K562 (cell line): ENCODE data around the gene HSD17B3. TPM values are rescaled to one million over a fixed set of nuclear protein-coding genes. Genes with fewer than 3 reads are reported as not detected.

ENCODE experiments used
- ATAC-seq: fragments of 200-7000 bp; cut with Tn5 transposase; 3 replicates; pipeline ENCODE4 v1.9.1; 2020; ENCODE audit warnings: moderate library complexity
- BruUV-seq: library from RNA; stranded (reverse); fragments of 400-500 nt; replicated peaks from 2 replicates; lab custom pipeline; 2021; lab: Mats Ljungman, UMichigan
- CTCF ChIA-PET: fragments of 300-600 bp; formaldehyde crosslinking; extraction: SDS; loops from one replicate; lab custom pipeline; 2021; ENCODE audit warnings: low intra/inter-chr PET ratio; lab: Yijun Ruan, JAX
- POLR2A ChIA-PET: fragments of 300-600, 350-650 bp; sonication (Branson Sonifier 250); formaldehyde crosslinking; extraction: SDS; loops from one replicate; lab custom pipeline; 2021; ENCODE audit warnings: antibody characterized with exemption, inconsistent platforms; lab: Yijun Ruan, JAX
- DNase-seq, 4 experiments: peaks; one replicate each; pipeline versions ENCODE4 v3.0.0 to v3.0.0-alpha.2; 2011 to 2018; ENCODE audit warnings: low spot score in 3 of 4, mixed read lengths in 3 of 4; ENCODE audit errors: extremely low read depth in 1 of 4
- FAIRE-seq: peaks from 2 replicates; lab custom pipeline; 2011; peaks lifted over from hg19 to GRCh38; lab: Jason Lieb, UNC
- H2AFZ ChIP-seq: 2 replicates; pipeline ENCODE4 v1.6.0; 2011; ENCODE audit warnings: low read depth, low read length, control low read depth, inconsistent platforms
- H3K27ac ChIP-seq: fragments of 200-600 bp; 3 replicates; pipeline ENCODE4 v1.8.0; 2011; ENCODE audit warnings: low read depth, mild to moderate bottlenecking, control low read depth, inconsistent platforms, low read length, moderate library complexity, mixed read lengths; ENCODE audit errors: extremely low read depth
- H3K27me3 ChIP-seq, 2 experiments: fragments of 300-600 bp in 1 of 2; 2 replicates in 1 of 2; 3 replicates in 1 of 2; pipeline versions ENCODE4 v1.6.0 to v1.8.0; 2011; ENCODE audit warnings: inconsistent platforms in 2 of 2, low read length in 2 of 2, mild to moderate bottlenecking in 1 of 2, mixed read lengths in 1 of 2, moderate library complexity in 1 of 2; ENCODE audit not compliant: control insufficient read depth in 2 of 2, insufficient read depth in 2 of 2
- H3K36me3 ChIP-seq: fragments of 300-600 bp; 3 replicates; pipeline ENCODE4 v1.8.0; 2011; ENCODE audit warnings: mild to moderate bottlenecking, low read length, inconsistent platforms; ENCODE audit not compliant: control insufficient read depth, insufficient read depth
- H3K4me1 ChIP-seq, 2 experiments: fragments of 200-600 bp in 1 of 2; replicated peaks in 1 of 2; 2 replicates in 1 of 2; 3 replicates in 1 of 2; pipeline versions ENCODE4 v1.5.1 to v1.8.0; 2011; ENCODE audit warnings: inconsistent platforms in 2 of 2, low read length in 2 of 2, mild to moderate bottlenecking in 1 of 2, mixed read lengths in 1 of 2, moderate library complexity in 1 of 2; ENCODE audit not compliant: control insufficient read depth in 2 of 2, insufficient read depth in 2 of 2
- H3K4me2 ChIP-seq: 2 replicates; pipeline ENCODE4 v1.6.1; 2011; ENCODE audit warnings: low read length, control low read depth, inconsistent platforms, mixed read lengths; ENCODE audit not compliant: insufficient read depth
- H3K4me3 ChIP-seq: fragments of 200-600 bp; sonication (generic), shearing (Covaris generic); 2 replicates; pipeline ENCODE4 v1.5.1; 2016; ENCODE audit warnings: control low read depth, inconsistent platforms
- H3K79me2 ChIP-seq: fragments of 200-600 bp; 3 replicates; pipeline ENCODE4 v1.8.0; 2011; ENCODE audit warnings: low read length, inconsistent platforms; ENCODE audit not compliant: control insufficient read depth, insufficient read depth
- H3K9ac ChIP-seq, 2 experiments: 2 replicates each; pipeline versions ENCODE4 v1.6.0 to v1.6.1; 2011; ENCODE audit warnings: low read depth in 2 of 2, low read length in 2 of 2, control low read depth in 1 of 2, inconsistent platforms in 1 of 2, mild to moderate bottlenecking in 1 of 2, mixed read lengths in 1 of 2; ENCODE audit not compliant: insufficient read depth in 1 of 2
- H3K9me1 ChIP-seq: one replicate; pipeline ENCODE4 v1.6.0; 2011; ENCODE audit warnings: inconsistent platforms, mild to moderate bottlenecking, low read length, moderate library complexity; ENCODE audit not compliant: control insufficient read depth, insufficient read depth
- H3K9me3 ChIP-seq: replicated peaks from 2 replicates; pipeline ENCODE4 v1.5.1; 2011; ENCODE audit warnings: low read depth, low read length, inconsistent platforms; ENCODE audit not compliant: control insufficient read depth, insufficient read depth
- H4K20me1 ChIP-seq: replicated peaks from 2 replicates; pipeline ENCODE4 v1.6.1; 2011; ENCODE audit warnings: low read length, inconsistent platforms, mixed read lengths; ENCODE audit not compliant: control insufficient read depth, insufficient read depth
- ERF ChIP-seq: fragments of 450-650 bp; formaldehyde crosslinking; IDR thresholded peaks from 2 replicates; pipeline ENCODE4 v1.4.0; 2020; ENCODE audit warnings: mild to moderate bottlenecking, mixed read lengths
- ESRRA ChIP-seq: fragments of 450-650 bp; IDR thresholded peaks from 2 replicates; pipeline ENCODE4 v1.6.1; 2014; ENCODE audit warnings: low read depth, mild to moderate bottlenecking, moderate library complexity, borderline replicate concordance
- GTF2A2 ChIP-seq: IDR thresholded peaks from 2 replicates; pipeline ENCODE4 v1.6.1; 2016; ENCODE audit warnings: mild to moderate bottlenecking, missing genetic modification characterization, missing compliant biosample characterization
- HEY1 ChIP-seq: fragments of 250-450 bp; sonication (Bioruptor Pico); IDR thresholded peaks from 2 replicates; pipeline ENCODE4 v1.5.0; 2020; ENCODE audit warnings: mild to moderate bottlenecking, moderate library complexity, borderline replicate concordance
- L3MBTL2 ChIP-seq: fragments of 450-650 bp; IDR thresholded peaks from 2 replicates; pipeline ENCODE4 v1.6.1; 2016; ENCODE audit warnings: mild to moderate bottlenecking, moderate library complexity
- SREBF1 ChIP-seq: fragments of 150-350 bp; IDR thresholded peaks from 2 replicates; pipeline ENCODE4 v1.6.1; 2014; ENCODE audit warnings: antibody characterized with exemption, low read depth, low read length, borderline replicate concordance
- ZNF41 ChIP-seq: fragments of 250-450 bp; sonication (Bioruptor Pico); conservative IDR thresholded peaks from 2 replicates; pipeline ENCODE4 v1.4.0; 2020; ENCODE audit warnings: mild to moderate bottlenecking
- ZNF696 ChIP-seq: fragments of 250-450 bp; sonication (Bioruptor Pico); conservative IDR thresholded peaks from 2 replicates; pipeline ENCODE4 v1.4.0; 2020; ENCODE audit warnings: mild to moderate bottlenecking, moderate library complexity
- WGBS: fragments of 100-300 bp; shearing (Covaris generic); methylation state at CpG from one replicate; pipeline ENCODE4 v1.1.6; 2016; ENCODE audit warnings: low coverage, mixed read lengths; ENCODE audit not compliant: insufficient coverage; ENCODE audit errors: missing lambda C conversion rate; 5-methylcytosine and 5-hydroxymethylcytosine counted together
- in situ Hi-C: fragments of 300-500 bp; cut with MboI; formaldehyde crosslinking; loops from 4 replicates; pipeline ENCODE4 v1.15.0; 2018; ENCODE audit warnings: inconsistent platforms, mixed read lengths
- intact Hi-C: fragments of 100-400 bp; cut with micrococcal nuclease; formaldehyde crosslinking; loops from 2 replicates; pipeline ENCODE4 v1.14.2; 2022
- polyA plus RNA-seq, 8 experiments: library from polyadenylated mRNA; depleted of rRNA in 4 of 8; stranded (reverse) in 5 of 8; unstranded in 3 of 8; fragments of >200 nt; fragmentation: Nextera tagmentation in 2 of 8; fragmentation: Illumina TruSeq in 1 of 8; extraction: Ambion mirVana in 2 of 8; extraction: Trizol in 1 of 8; gene quantifications; 2 replicates each; pipeline versions ENCODE4 v1.2.1 to v1.2.3, GENCODE V29; 2011 to 2014; ENCODE audit warnings: inconsistent platforms in 1 of 8, missing spikeins in 1 of 8
- total RNA-seq, 7 experiments: library from RNA; depleted of rRNA in 6 of 7; stranded (reverse); fragments of >200 nt in 6 of 7; fragmentation: Illumina TruSeq in 2 of 7; extraction: Trizol in 2 of 7; gene quantifications; 2 replicates each; pipeline versions ENCODE4 v1.2.1 to v1.2.3, GENCODE V29; 2011 to 2021; ENCODE audit warnings: low replicate concordance in 1 of 7
- TF ChIP-seq, protein P1 (sequence below): fragments of 250-450 bp; sonication (Bioruptor Pico); IDR thresholded peaks from 2 replicates; pipeline ENCODE4 v1.8.0; 2021; ENCODE audit warnings: moderate library complexity, mild to moderate bottlenecking, inconsistent platforms

The HSD17B3 gene
- total and polyA plus RNA-seq, 9 of the 15 experiments (the other 6 are each of a cell fraction or from before 2014, with no cell fraction given) = not detected

DNA sequence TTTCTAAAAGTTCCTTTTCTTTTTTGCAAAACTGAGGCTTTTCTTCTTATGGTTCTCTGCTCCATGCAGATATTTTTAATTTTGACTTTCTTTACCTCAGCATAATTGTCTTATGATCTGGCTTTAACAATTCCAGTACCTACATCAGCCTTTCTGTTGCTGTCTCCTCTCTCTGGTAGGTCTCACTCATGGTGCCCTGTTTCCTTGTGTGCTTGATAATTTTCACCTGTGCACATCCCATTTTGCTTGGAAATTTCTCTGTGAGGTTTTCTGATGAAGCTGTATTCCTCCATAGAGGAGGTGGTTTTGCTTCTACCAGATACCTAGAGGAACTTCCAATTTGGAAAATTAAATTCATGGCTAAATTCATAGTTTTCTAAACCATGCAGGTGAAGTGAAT is 2.3 kb upstream of the HSD17B3 start:
- ATAC-seq (no peak), DNase-seq (no peak), FAIRE-seq (no peak)
- Histone ChIP-seq H3K4me2 (no peak overlapping the region), H4K20me1 (no peaks in the 10 kb centered on the region), H3K36me3 (no peaks in the 10 kb centered on the region), H2AFZ (no peak overlapping the region), H3K9me1 (no peaks in the 10 kb centered on the region), H3K9me3 (no peaks in the 10 kb centered on the region; the same call in 1 of the 2 replicates), H3K27ac (no peak overlapping the region), H3K4me3 (no peak overlapping the region), H3K9ac (no peak overlapping the region), H3K27me3 (peaks cover 0 to 5% of the 10 kb centered on the region in 2 experiments; a peak in 1 of 5 replicates), H3K79me2 (no peaks in the 10 kb centered on the region), H3K4me1 (no peaks in the 10 kb centered on the region)
- ChIA-PET POLR2A (no interaction called here), CTCF (no interaction called here)
- no TSS peak for BruUV-seq
- in situ Hi-C loops = no loop called here
- intact Hi-C loops = no loop called here
- TF ChIP-seq ZNF41 (CRISPR knock-in tag) (peak; percentile 90), ERF (CRISPR knock-in tag) (no peak), SREBF1 (no peak), ESRRA (no peak)

GRCh38 chr9:96299823-96300222 is 2.2 kb downstream of the HSD17B3 start:
- DNase-seq = no peak
- in situ Hi-C loops = no loop called here
- WGBS = 16% methylated on average over 4 of the region's 4 CpGs
- TF ChIP-seq, protein P1, sequence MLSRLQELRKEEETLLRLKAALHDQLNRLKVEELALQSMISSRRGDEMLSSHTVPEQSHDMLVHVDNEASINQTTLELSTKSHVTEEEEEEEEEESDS (CRISPR knock-in tag) = no peak
- TF ChIP-seq HEY1 (CRISPR knock-in tag) (no peak), ZNF696 (CRISPR knock-in tag) (no peak), GTF2A2 (no peak), L3MBTL2 (no peak)
- H3K9me3 ChIP-seq = no peaks in the 10 kb centered on the region
- intact Hi-C loops = no loop called here
- no peak for ATAC-seq
- H3K27ac ChIP-seq = no peak overlapping the region
- no peaks in the 10 kb centered on the region for H3K79me2 ChIP-seq
- H3K36me3 ChIP-seq = no peaks in the 10 kb centered on the region
- H3K9ac ChIP-seq = no peak overlapping the region
- no peaks in the 10 kb centered on the region; a peak in 1 of 5 replicates for H3K4me1 ChIP-seq
- no TSS peak for BruUV-seq
- H2AFZ ChIP-seq = no peak overlapping the region
- no peak overlapping the region for H3K4me3 ChIP-seq
- ChIA-PET CTCF (no interaction called here), POLR2A (interaction anchor here (1.4 kb wide), 1 partner anchor 33 kb away, joined by 3 read pairs; no protein-coding TSS in a partner anchor)
- no peaks in the 10 kb centered on the region for H3K9me1 ChIP-seq
- H3K4me2 ChIP-seq = no peak overlapping the region
- no peaks in the 10 kb centered on the region for H3K27me3 ChIP-seq
- FAIRE-seq = peak; percentile 76
- no peaks in the 10 kb centered on the region for H4K20me1 ChIP-seq
